Stomach (tissue), 9 donors: ENCODE measurements around the gene TCHP. TPM values are rescaled to one million over a fixed set of nuclear protein-coding genes. Genes with fewer than 3 reads are reported as not detected.

Source experiments
- DNase-seq, 2 donors: peaks; one replicate each; pipeline versions ENCODE4 v3.0.0 to v3.0.0-alpha.2; 2013 to 2019
- H3K27ac ChIP-seq, 5 donors: fragments of 200-600 bp in 4 of 5; sonication (generic) in 4 of 5; one replicate each; pipeline ENCODE4 v1.5.1; 2013 to 2019; ENCODE audit warnings: mild to moderate bottlenecking in 1 of 5, moderate library complexity in 1 of 5
- H3K27me3 ChIP-seq, 3 donors: fragments of 200-600 bp; sonication (generic); one replicate each; pipeline ENCODE4 v1.5.1; 2017 to 2019; ENCODE audit warnings: mixed run types in 1 of 3
- H3K36me3 ChIP-seq, 4 donors: fragments of 200-600 bp; sonication (generic); 1 replicate in 3 of 4; 2 replicates in 1 of 4; pipeline ENCODE4 v1.5.1; 2016 to 2019
- H3K4me1 ChIP-seq, 4 donors: fragments of 200-600 bp; sonication (generic); one replicate each; pipeline ENCODE4 v1.5.1; 2016 to 2019
- H3K4me3 ChIP-seq, 4 donors: fragments of 200-600 bp; sonication (generic) in 3 of 4; one replicate each; pipeline ENCODE4 v1.5.1; 2016 to 2019; ENCODE audit warnings: mild to moderate bottlenecking in 1 of 4
- H3K9me3 ChIP-seq, 4 donors: fragments of 200-600 bp; sonication (generic); one replicate each; pipeline ENCODE4 v1.5.1; 2016 to 2019
- EP300 ChIP-seq: sonication (generic); formaldehyde crosslinking; IDR thresholded peaks from one replicate; pipeline ENCODE4 v1.6.1; 2017; ENCODE audit warnings: antibody characterized with exemption
- POLR2A ChIP-seq, 4 donors: fragments of 450-650 bp; IDR thresholded peaks; one replicate each; pipeline ENCODE4 v1.6.1; 2016; ENCODE audit warnings: antibody characterized with exemption in 4 of 4, control low read depth in 2 of 4, mild to moderate bottlenecking in 1 of 4, moderate library complexity in 1 of 4
- POLR2AphosphoS5 ChIP-seq, 3 donors: sonication (generic); formaldehyde crosslinking; IDR thresholded peaks; one replicate each; pipeline ENCODE4 v1.6.1; 2016; ENCODE audit warnings: antibody characterized with exemption in 3 of 3
- WGBS, 5 donors: extraction: QIAGEN DNeasy Blood & Tissue Kit in 3 of 5; methylation state at CpG; one replicate each; pipeline versions ENCODE4 v1.1.5 to v1.1.7; 2013 to 2018; 5-methylcytosine and 5-hydroxymethylcytosine counted together
- intact Hi-C: fragments of 100-400 bp; cut with DNase I; formaldehyde crosslinking; loops from one replicate; pipeline ENCODE4 v1.15.1; 2023; ENCODE audit warnings: low total_unique reads
- polyA plus RNA-seq, 3 donors: library from polyadenylated mRNA; stranded (reverse); fragments of 200-250 nt; gene quantifications; one replicate each; pipeline ENCODE4 v1.2.3, GENCODE V29; 2013
- total RNA-seq, 5 donors: library from RNA; depleted of rRNA; stranded (reverse); fragments of >200 nt; gene quantifications; one replicate each; pipeline versions ENCODE4 v1.1.0 to v1.2.3, GENCODE V29; 2014 to 2016
- TF ChIP-seq, protein P1 (sequence below), 7 experiments: fragments of 450-650 bp in 4 of 7; fragments of 200-600 bp in 3 of 7; sonication (generic) in 3 of 7; IDR thresholded peaks; one replicate each; pipeline ENCODE4 v1.5.1; 2016 to 2019; ENCODE audit warnings: antibody characterized with exemption in 7 of 7, control low read depth in 2 of 7, mild to moderate bottlenecking in 1 of 7
- donor health status: healthy with polysubstance abuse.
- donor health status: Bipolar disorder and iron deficiency.
- donor health status: healthy.

The TCHP gene
- total and polyA plus RNA-seq, 8 donors: 7.9 to 45.5 (median 14.7) TPM

DNA sequence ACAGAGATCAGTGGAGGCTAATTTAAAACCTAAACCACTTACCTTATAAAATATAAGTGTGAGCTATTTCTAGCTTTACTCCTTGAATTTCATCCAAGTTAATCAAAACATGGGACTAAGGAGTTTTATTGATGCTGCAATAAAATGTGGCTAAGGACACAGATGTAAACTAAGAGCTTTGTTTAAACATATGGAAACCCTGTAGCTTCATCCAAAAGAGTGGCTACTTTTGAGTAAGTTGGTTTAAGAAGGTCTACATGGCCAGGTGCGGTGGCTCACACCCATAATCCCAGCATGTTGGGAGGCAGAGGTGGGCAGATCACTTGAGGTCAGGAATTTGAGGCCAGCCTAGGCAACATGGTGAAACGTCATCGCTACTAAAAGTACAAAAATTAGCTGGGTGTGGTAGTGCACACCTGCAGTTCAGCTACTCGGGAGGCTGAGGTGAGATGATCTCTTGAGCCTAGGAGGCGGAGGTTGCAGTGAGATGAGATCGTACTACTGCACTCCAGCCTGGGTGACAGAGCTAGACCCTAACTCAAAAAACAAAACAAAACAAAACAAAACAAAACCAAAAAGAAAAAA is 40.4 kb downstream of the TCHP start:
- H3K27ac ChIP-seq: no peak overlapping the region
- 78 to 93% (median 87%) methylated on average over 6 of the region's 6 CpGs for WGBS, 5 donors
- no peak for DNase-seq

DNA sequence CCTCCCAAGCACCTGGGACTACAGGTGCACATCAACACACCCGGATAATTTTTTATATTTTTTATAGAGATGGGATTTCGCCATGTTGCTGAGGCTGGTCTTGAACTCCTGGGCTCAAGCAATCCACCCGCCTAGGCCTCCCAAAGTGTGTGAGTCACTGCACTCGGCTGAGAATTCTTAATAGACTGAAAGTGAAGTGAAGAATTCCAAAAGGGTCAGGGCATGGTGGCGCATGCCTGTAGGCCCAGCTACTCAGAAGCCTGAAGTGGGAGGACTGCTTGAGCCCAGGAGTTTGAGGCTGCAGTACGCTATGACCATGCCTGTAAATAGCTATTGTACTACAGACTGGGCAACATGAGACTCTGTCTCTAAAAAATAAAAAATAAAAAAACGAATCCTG is 43.7 kb downstream of the TCHP start:
- Histone ChIP-seq H3K27me3 (no peaks in the 10 kb centered on the region), H3K4me1 (peaks cover 0 to 48% (median 19%) of the 10 kb centered on the region in 4 donors), H3K9me3 (no peaks in the 10 kb centered on the region), H3K27ac (no peak overlapping the region), H3K4me3 (no peak overlapping the region), H3K36me3 (peaks cover 12 to 70% (median 53%) of the 10 kb centered on the region in 4 donors)
- WGBS, 5 donors: 89 to 97% (median 94%) methylated on average over 7 of the region's 7 CpGs
- DNase-seq: no peak
- intact Hi-C loops: no loop called here
- TF ChIP-seq POLR2A (IDR thresholded peaks at IDR 0.05) (no peak), POLR2AphosphoS5 (IDR thresholded peaks at IDR 0.05) (no peak), EP300 (no peak)
- TF ChIP-seq, protein P1, sequence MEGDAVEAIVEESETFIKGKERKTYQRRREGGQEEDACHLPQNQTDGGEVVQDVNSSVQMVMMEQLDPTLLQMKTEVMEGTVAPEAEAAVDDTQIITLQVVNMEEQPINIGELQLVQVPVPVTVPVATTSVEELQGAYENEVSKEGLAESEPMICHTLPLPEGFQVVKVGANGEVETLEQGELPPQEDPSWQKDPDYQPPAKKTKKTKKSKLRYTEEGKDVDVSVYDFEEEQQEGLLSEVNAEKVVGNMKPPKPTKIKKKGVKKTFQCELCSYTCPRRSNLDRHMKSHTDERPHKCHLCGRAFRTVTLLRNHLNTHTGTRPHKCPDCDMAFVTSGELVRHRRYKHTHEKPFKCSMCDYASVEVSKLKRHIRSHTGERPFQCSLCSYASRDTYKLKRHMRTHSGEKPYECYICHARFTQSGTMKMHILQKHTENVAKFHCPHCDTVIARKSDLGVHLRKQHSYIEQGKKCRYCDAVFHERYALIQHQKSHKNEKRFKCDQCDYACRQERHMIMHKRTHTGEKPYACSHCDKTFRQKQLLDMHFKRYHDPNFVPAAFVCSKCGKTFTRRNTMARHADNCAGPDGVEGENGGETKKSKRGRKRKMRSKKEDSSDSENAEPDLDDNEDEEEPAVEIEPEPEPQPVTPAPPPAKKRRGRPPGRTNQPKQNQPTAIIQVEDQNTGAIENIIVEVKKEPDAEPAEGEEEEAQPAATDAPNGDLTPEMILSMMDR (IDR thresholded peaks at IDR 0.05): no peak

More for the DNA sequence above, 40.4 kb downstream of the TCHP start:
- Histone ChIP-seq H3K4me1 (peaks cover 0 to 16% (median 4%) of the 10 kb centered on the region in 4 donors), H3K27me3 (no peaks in the 10 kb centered on the region), H3K36me3 (peaks cover 35 to 77% (median 64%) of the 10 kb centered on the region in 4 donors), H3K4me3 (no peak overlapping the region), H3K9me3 (no peaks in the 10 kb centered on the region)
- intact Hi-C loops: no loop called here
- TF ChIP-seq, protein P1 (IDR thresholded peaks at IDR 0.05): no peak
- no peak for TF ChIP-seq POLR2A (IDR thresholded peaks at IDR 0.05)
- TF ChIP-seq EP300: no peak
- no peak for TF ChIP-seq POLR2AphosphoS5 (IDR thresholded peaks at IDR 0.05)

DNA sequence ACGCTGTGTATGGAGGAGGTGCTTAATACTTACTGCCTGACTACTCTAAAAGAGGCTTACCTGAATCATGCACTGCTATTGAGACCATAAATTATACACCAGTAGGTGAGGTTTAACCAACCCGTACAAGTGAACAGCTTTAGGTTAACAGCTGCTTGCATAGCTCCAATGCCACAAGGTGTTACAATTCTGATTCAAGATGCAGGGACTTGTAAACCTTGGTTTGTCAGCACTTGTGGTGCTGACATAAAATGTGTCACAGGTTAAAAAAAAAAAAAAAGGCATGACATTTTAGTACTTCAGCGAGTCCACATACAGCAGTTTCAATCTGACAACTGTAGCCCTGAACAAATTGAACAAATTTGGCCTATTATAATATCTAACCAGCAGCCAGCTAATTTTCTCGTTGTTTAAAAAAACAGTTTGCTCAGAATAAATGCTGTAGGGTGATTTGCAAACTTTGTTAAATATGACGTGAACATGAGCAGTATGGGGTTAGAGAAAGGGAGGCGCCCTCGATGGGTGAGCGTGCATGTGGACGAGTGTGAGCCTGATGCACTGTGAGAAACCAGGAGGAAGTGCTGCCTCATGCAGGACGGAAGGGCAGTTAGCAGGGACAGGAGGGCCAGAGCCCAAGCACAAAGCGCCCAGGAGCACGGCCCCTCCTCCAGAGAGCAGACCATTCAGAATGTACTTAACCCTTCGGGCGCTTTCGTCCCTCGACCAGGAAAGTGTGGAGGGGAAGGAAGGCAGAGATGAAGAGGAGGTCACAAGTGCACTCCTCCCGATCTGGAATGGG is 44.7 kb downstream of the TCHP start:
- Histone ChIP-seq H3K4me1 (peaks cover 0 to 55% (median 24%) of the 10 kb centered on the region in 4 donors), H3K9me3 (no peaks in the 10 kb centered on the region), H3K27me3 (no peaks in the 10 kb centered on the region), H3K36me3 (peaks cover 11 to 70% (median 54%) of the 10 kb centered on the region in 4 donors), H3K27ac (peak overlapping the region in 2 of 5 donors; percentile 37 to 49), H3K4me3 (no peak overlapping the region)
- WGBS, 5 donors: 57 to 72% (median 64%) methylated on average over 17 of the region's 17 CpGs
- no peak for TF ChIP-seq POLR2AphosphoS5 (IDR thresholded peaks at IDR 0.05)
- TF ChIP-seq EP300: no peak
- TF ChIP-seq, protein P1 (IDR thresholded peaks at IDR 0.05): no peak
- TF ChIP-seq POLR2A (IDR thresholded peaks at IDR 0.05): no peak
- intact Hi-C loops: no loop called here
- peak in 1 of 2 donors; percentile 66 for DNase-seq

DNA sequence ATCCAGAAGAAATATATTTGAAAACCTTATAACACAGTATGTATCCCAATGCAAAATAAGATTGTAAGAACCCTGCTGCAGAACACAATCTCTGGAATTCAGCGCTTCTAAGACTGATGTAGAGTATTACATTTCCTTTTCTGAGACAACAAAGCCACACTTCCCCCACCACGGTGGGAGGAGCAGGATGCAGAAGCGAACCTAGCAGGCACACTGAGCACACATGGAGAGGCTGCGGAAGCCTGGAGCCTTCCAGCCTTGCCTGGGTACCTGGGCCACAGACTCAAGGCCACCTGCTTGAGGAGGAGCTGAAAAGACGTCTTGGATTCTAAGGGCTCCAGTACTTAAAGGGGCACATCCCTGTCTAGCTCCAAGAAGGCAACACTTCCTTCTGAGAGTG is 46.4 kb downstream of the TCHP start:
- H3K9me3 ChIP-seq: no peaks in the 10 kb centered on the region
- TF ChIP-seq POLR2AphosphoS5 (IDR thresholded peaks at IDR 0.05) (no peak), EP300 (no peak), POLR2A (IDR thresholded peaks at IDR 0.05) (no peak)
- TF ChIP-seq, protein P1 (IDR thresholded peaks at IDR 0.05): no peak
- H3K36me3 ChIP-seq: peaks cover 20 to 85% (median 65%) of the 10 kb centered on the region in 4 donors
- no peak overlapping the region for H3K4me3 ChIP-seq
- H3K27me3 ChIP-seq: no peaks in the 10 kb centered on the region
- H3K27ac ChIP-seq: peak overlapping the region in 3 of 5 donors; percentile 43 to 73 (median 72)
- WGBS, 5 donors: 35 to 59% (median 50%) methylated on average over 5 of the region's 5 CpGs
- DNase-seq: peak in 1 of 2 donors; percentile 59
- peaks cover 0 to 57% (median 31%) of the 10 kb centered on the region in 4 donors for H3K4me1 ChIP-seq
- intact Hi-C loops: no loop called here
